Measurements from ENCODE around the gene AOPEP. TPM values are rescaled to one million over a fixed set of nuclear protein-coding genes. Genes with fewer than 3 reads are reported as not detected.

Gene AOPEP
- total and polyA plus RNA-seq, 10 donors = 14.8 to 86.1 (median 51.3) TPM

DNA sequence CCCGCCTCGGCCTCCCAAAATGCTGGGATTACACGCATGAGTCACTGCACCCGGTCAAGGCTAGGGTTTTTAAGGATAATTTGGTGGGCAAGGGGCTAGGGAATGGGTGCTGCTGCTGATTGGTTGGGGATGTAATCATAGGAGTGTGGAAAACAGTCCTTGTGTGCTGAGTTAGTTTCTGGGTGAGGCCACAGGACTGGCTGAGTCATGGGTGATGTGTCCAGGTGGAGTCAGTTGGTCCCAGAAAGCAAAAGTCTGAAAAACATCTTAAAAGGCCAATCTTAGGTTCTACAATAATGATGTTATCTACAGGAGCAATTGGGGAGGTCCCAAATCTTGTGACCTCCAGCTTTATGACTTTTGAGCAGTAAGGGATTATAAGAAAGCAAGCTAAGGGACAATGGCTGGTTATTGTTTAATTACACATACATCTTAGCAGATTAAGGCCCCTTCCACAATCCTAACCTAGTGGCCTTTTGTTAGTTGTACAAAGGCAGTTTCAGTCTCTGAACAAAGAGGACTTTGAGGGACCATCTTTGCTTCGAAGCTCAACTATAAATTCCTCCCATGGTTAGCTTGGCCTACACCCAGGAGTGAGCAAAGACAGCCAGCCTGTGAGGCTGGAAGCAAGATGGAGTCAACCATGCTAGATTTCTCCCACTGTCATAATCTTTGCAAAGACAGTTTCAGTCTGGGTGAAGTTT lies 5.5 kb upstream of the AOPEP start:
- Histone ChIP-seq H3K27ac (no peak overlapping the region), H3K27me3 (replicated peaks in 1 of 7) (no peaks in the 10 kb centered on the region), H3K4me3 (no peak overlapping the region), H3K36me3 (no peaks in the 10 kb centered on the region), H3K9me3 (peaks cover 0 to 7% (median 0%) of the 10 kb centered on the region in 8 donors), H3K4me1 (peaks cover 0 to 2% (median 2%) of the 10 kb centered on the region in 6 donors)
- WGBS, 5 donors = 79 to 94% (median 89%) methylated on average over 5 of the region's 5 CpGs
- intact Hi-C loops (cut with DNase I; ENCODE audit: low total_unique reads) = no loop called here
- no peak for DNase-seq
- no peak for TF ChIP-seq POLR2AphosphoS5 (IDR thresholded peaks at IDR 0.05)
- no peak for TF ChIP-seq POLR2A (IDR thresholded peaks at IDR 0.05)
- TF ChIP-seq, protein P1, sequence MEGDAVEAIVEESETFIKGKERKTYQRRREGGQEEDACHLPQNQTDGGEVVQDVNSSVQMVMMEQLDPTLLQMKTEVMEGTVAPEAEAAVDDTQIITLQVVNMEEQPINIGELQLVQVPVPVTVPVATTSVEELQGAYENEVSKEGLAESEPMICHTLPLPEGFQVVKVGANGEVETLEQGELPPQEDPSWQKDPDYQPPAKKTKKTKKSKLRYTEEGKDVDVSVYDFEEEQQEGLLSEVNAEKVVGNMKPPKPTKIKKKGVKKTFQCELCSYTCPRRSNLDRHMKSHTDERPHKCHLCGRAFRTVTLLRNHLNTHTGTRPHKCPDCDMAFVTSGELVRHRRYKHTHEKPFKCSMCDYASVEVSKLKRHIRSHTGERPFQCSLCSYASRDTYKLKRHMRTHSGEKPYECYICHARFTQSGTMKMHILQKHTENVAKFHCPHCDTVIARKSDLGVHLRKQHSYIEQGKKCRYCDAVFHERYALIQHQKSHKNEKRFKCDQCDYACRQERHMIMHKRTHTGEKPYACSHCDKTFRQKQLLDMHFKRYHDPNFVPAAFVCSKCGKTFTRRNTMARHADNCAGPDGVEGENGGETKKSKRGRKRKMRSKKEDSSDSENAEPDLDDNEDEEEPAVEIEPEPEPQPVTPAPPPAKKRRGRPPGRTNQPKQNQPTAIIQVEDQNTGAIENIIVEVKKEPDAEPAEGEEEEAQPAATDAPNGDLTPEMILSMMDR (IDR thresholded peaks at IDR 0.05 in 8 of 11, conservative IDR thresholded peaks at IDR 0.05 in 3 of 11) = no peak

DNA sequence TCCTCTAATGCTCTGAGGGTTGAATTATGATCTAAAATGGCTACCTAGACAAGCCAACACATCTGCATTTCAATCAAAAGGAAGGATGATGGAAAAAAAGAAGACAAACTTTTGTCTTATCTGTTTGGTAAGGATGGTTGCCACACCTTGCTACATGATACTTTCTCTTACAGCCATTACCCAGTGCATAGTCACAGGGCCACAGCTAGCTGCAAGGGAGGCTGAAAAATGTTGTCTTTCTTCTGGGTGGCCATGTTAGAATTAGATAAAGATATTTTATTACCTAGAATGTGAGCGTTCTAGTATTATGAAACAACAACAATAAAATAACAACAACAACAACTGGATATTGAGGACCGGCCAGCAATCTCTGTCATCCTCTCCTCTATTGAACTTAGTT lies 4.7 kb upstream of the AOPEP start:
- no peak for DNase-seq
- WGBS, 5 donors = 91 to 100% (median 96%) methylated on average over 2 of the region's 2 CpGs
- TF ChIP-seq POLR2A (IDR thresholded peaks at IDR 0.05) (no peak), POLR2AphosphoS5 (IDR thresholded peaks at IDR 0.05) (no peak)
- TF ChIP-seq, protein P1 (IDR thresholded peaks at IDR 0.05 in 8 of 11, conservative IDR thresholded peaks at IDR 0.05 in 3 of 11) = no peak
- Histone ChIP-seq H3K4me3 (no peak overlapping the region), H3K27ac (no peak overlapping the region), H3K4me1 (peaks cover 0 to 7% (median 5%) of the 10 kb centered on the region in 6 donors), H3K9me3 (peaks cover 0 to 7% (median 0%) of the 10 kb centered on the region in 8 donors), H3K27me3 (replicated peaks in 1 of 7) (no peaks in the 10 kb centered on the region), H3K36me3 (no peaks in the 10 kb centered on the region)
- intact Hi-C loops (cut with DNase I; ENCODE audit: low total_unique reads) = no loop called here

DNA sequence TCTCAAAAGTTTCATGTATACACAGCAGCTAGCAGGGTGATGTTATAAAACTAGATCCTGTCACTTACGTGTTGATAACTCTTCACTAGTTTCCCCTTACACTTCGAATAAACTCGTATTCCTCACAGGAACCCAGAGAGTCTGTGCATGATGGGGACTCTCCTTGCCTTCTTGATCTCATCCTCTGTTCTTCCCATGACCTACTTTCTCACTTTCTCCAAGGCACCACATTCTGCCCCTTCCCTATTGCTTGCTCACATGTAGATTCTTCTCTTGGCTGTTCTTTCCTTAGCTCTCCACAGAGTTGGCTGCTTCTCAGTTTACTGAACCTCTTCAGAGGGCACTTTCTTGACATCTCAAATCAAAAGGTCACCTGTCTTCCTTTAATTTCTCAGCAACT lies 1.2 kb upstream of the AOPEP start:
- Histone ChIP-seq H3K4me3 (no peak overlapping the region), H3K36me3 (no peaks in the 10 kb centered on the region), H3K9me3 (no peaks in the 10 kb centered on the region), H3K4me1 (peaks cover 0 to 26% (median 17%) of the 10 kb centered on the region in 6 donors), H3K27ac (no peak overlapping the region), H3K27me3 (replicated peaks in 1 of 7) (no peaks in the 10 kb centered on the region)
- WGBS, 5 donors = 90 to 98% (median 97%) methylated on average over 3 of the region's 3 CpGs
- intact Hi-C loops (cut with DNase I; ENCODE audit: low total_unique reads) = no loop called here
- DNase-seq = no peak
- TF ChIP-seq POLR2AphosphoS5 (IDR thresholded peaks at IDR 0.05) (no peak), POLR2A (IDR thresholded peaks at IDR 0.05) (no peak)
- TF ChIP-seq, protein P1 (IDR thresholded peaks at IDR 0.05 in 8 of 11, conservative IDR thresholded peaks at IDR 0.05 in 3 of 11) = no peak

DNA sequence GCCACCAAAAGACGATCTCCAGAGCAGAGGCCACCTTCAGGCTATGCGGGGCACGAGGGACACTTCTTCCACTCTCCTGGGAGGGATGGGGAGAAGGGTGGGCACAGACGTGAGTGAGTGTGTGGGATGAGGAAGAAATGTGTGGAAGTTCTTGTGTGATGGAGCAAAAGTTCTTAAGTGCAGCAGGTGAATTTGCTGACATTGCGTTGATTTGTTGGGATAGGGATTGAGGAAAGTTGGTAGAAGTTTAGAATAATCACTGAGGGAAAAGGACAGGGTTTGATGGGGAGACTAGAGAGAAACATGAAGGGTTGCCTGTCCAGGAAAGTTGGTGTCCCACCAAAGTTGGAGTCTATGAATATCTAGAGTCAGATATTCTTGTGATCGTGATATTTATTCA lies 2.2 kb downstream of the AOPEP start:
- peaks cover 0 to 3% (median 0%) of the 10 kb centered on the region in 6 donors for H3K36me3 ChIP-seq
- no peak overlapping the region for H3K27ac ChIP-seq
- peaks cover 0 to 32% (median 20%) of the 10 kb centered on the region in 6 donors for H3K4me1 ChIP-seq
- TF ChIP-seq POLR2A (IDR thresholded peaks at IDR 0.05) (no peak), POLR2AphosphoS5 (IDR thresholded peaks at IDR 0.05) (no peak)
- TF ChIP-seq, protein P1 (IDR thresholded peaks at IDR 0.05 in 8 of 11, conservative IDR thresholded peaks at IDR 0.05 in 3 of 11) = no peak
- intact Hi-C loops (cut with DNase I; ENCODE audit: low total_unique reads) = no loop called here
- DNase-seq = no peak
- H3K4me3 ChIP-seq = no peak overlapping the region
- H3K9me3 ChIP-seq = no peaks in the 10 kb centered on the region
- 71 to 79% (median 78%) methylated on average over 6 of the region's 6 CpGs for WGBS, 5 donors
- no peaks in the 10 kb centered on the region for H3K27me3 ChIP-seq (replicated peaks in 1 of 7)

Data from spleen (tissue), 11 donors.